CD14-positive monocyte (primary cell): ENCODE data around the gene EPC1. TPM values are rescaled to one million over a fixed set of nuclear protein-coding genes. Genes with fewer than 3 reads are reported as not detected.
A peak's percentile ranks its signal among the peaks of the same experiment; 100 is the strongest.

ENCODE experiments used
- DNase-seq, 3 donors: peaks; one replicate each; pipeline ENCODE4 v3.0.0-alpha.2; 2011 to 2022
- H2AFZ ChIP-seq: 2 replicates; pipeline ENCODE4 v1.6.0; 2012; ENCODE audit warnings: mild to moderate bottlenecking, low read depth, low read length, inconsistent platforms; ENCODE audit not compliant: insufficient read depth, poor library complexity, severe bottlenecking
- H3K27ac ChIP-seq, 2 donors: 1 replicate in 1 of 2; 2 replicates in 1 of 2; pipeline ENCODE4 v1.5.1; 2012 to 2013; ENCODE audit warnings: low read length in 2 of 2, control low read depth in 1 of 2, inconsistent platforms in 1 of 2, low read depth in 1 of 2, mild to moderate bottlenecking in 1 of 2
- H3K27me3 ChIP-seq, 2 donors: one replicate each; pipeline versions ENCODE4 v1.6.0 to v1.6.1; 2011 to 2013; ENCODE audit warnings: low read length in 2 of 2; ENCODE audit not compliant: control insufficient read depth in 2 of 2, insufficient read depth in 2 of 2
- H3K36me3 ChIP-seq, 2 donors: replicated peaks in 1 of 2; 1 replicate in 1 of 2; 2 replicates in 1 of 2; pipeline versions ENCODE4 v1.5.1 to v1.6.1; 2012 to 2013; ENCODE audit warnings: low read length in 2 of 2, control low read depth in 1 of 2, inconsistent platforms in 1 of 2, mild to moderate bottlenecking in 1 of 2; ENCODE audit not compliant: insufficient read depth in 2 of 2, control insufficient read depth in 1 of 2
- H3K4me1 ChIP-seq, 2 donors: 1 replicate in 1 of 2; 2 replicates in 1 of 2; pipeline versions ENCODE4 v1.5.1 to v1.6.1; 2012 to 2013; ENCODE audit warnings: low read length in 2 of 2, control low read depth in 1 of 2, inconsistent platforms in 1 of 2, mild to moderate bottlenecking in 1 of 2, moderate library complexity in 1 of 2; ENCODE audit not compliant: insufficient read depth in 2 of 2, control insufficient read depth in 1 of 2
- H3K4me2 ChIP-seq: replicated peaks from 2 replicates; pipeline ENCODE3; 2012; ENCODE audit warnings: low read length, moderate library complexity, mild to moderate bottlenecking; ENCODE audit not compliant: poor library complexity, severe bottlenecking; ENCODE audit errors: extremely low read depth
- H3K4me3 ChIP-seq, 3 experiments: fragments of 200-600 bp in 1 of 3; sonication (generic) in 1 of 3; replicated peaks in 1 of 3; 1 replicate in 2 of 3; 2 replicates in 1 of 3; pipeline ENCODE4 v1.5.1; 2011 to 2013; ENCODE audit warnings: low read length in 3 of 3, mild to moderate bottlenecking in 3 of 3, control low read depth in 2 of 3, low read depth in 2 of 3, inconsistent platforms in 1 of 3, moderate library complexity in 1 of 3
- H3K79me2 ChIP-seq: 2 replicates; pipeline ENCODE4 v1.6.0; 2012; ENCODE audit warnings: mild to moderate bottlenecking, control low read depth, inconsistent platforms, low read length, moderate library complexity; ENCODE audit not compliant: insufficient read depth
- H3K9ac ChIP-seq: 2 replicates; pipeline ENCODE4 v1.6.0; 2017; ENCODE audit warnings: low read length, mild to moderate bottlenecking; ENCODE audit not compliant: insufficient read depth, poor library complexity, severe bottlenecking
- H3K9me3 ChIP-seq, 2 donors: replicated peaks in 1 of 2; 1 replicate in 1 of 2; 2 replicates in 1 of 2; pipeline versions ENCODE4 v1.5.1 to v1.6.1; 2012 to 2013; ENCODE audit warnings: low read length in 2 of 2, control low read depth in 1 of 2; ENCODE audit not compliant: control insufficient read depth in 1 of 2, insufficient read depth in 1 of 2
- H4K20me1 ChIP-seq: 2 replicates; pipeline ENCODE4 v1.6.0; 2012; ENCODE audit warnings: mild to moderate bottlenecking, low read length, control low read depth, moderate library complexity; ENCODE audit not compliant: insufficient read depth
- H3K27ac Mint-ChIP-seq, 7 donors: one replicate each; pipeline ENCODE4 v1.8.0; 2020; ENCODE audit warnings: mild to moderate bottlenecking in 7 of 7, mixed read lengths in 7 of 7, moderate library complexity in 6 of 7, inconsistent platforms in 2 of 7
- H3K27me3 Mint-ChIP-seq, 3 donors: one replicate each; pipeline ENCODE4 v1.8.0; 2021 to 2022; ENCODE audit warnings: low read depth in 3 of 3, mild to moderate bottlenecking in 3 of 3, mixed read lengths in 3 of 3, moderate library complexity in 3 of 3, inconsistent platforms in 1 of 3
- H3K36me3 Mint-ChIP-seq, 2 donors: one replicate each; pipeline ENCODE4 v1.8.0; 2020; ENCODE audit warnings: mixed read lengths in 2 of 2, inconsistent platforms in 1 of 2, mild to moderate bottlenecking in 1 of 2
- H3K4me1 Mint-ChIP-seq: one replicate; pipeline ENCODE4 v1.8.0; 2020; ENCODE audit warnings: mild to moderate bottlenecking, mixed read lengths
- H3K4me3 Mint-ChIP-seq, 2 donors: one replicate each; pipeline ENCODE4 v1.8.0; 2020; ENCODE audit warnings: mild to moderate bottlenecking in 2 of 2, mixed read lengths in 2 of 2, moderate library complexity in 1 of 2
- H3K9me3 Mint-ChIP-seq, 7 donors: one replicate each; pipeline ENCODE4 v1.8.0; 2020 to 2022; ENCODE audit warnings: mixed read lengths in 7 of 7, mild to moderate bottlenecking in 6 of 7, moderate library complexity in 6 of 7, inconsistent platforms in 2 of 7
- WGBS: methylation state at CpG from one replicate; pipeline ENCODE4 v1.1.5; 2013; ENCODE audit warnings: missing lambda C conversion rate; ENCODE audit not compliant: insufficient coverage; 5-methylcytosine and 5-hydroxymethylcytosine counted together
- intact Hi-C, 2 donors: fragments of 100-400 bp; cut with micrococcal nuclease; formaldehyde crosslinking; loops; one replicate each; pipeline versions ENCODE4 v1.15.0 to v1.15.1; 2023
- polyA plus RNA-seq, 3 donors: library from polyadenylated mRNA; depleted of rRNA in 1 of 3; unstranded in 2 of 3; stranded (reverse) in 1 of 3; fragments of 300-500 nt in 2 of 3; fragments of >200 nt in 1 of 3; fragmentation: Illumina TruSeq in 2 of 3; gene quantifications; 1 replicate in 2 of 3; 2 replicates in 1 of 3; pipeline ENCODE4 v1.2.3, GENCODE V29; 2012 to 2021
- TF ChIP-seq, protein P1 (sequence below): fragments of 200-600 bp; IDR thresholded peaks from one replicate; pipeline ENCODE4 v1.8.0; 2022; ENCODE audit warnings: antibody characterized with exemption, mild to moderate bottlenecking

Gene EPC1
- polyA plus RNA-seq, 3 donors = 28.3 to 60.8 (median 31.0) TPM

DNA sequence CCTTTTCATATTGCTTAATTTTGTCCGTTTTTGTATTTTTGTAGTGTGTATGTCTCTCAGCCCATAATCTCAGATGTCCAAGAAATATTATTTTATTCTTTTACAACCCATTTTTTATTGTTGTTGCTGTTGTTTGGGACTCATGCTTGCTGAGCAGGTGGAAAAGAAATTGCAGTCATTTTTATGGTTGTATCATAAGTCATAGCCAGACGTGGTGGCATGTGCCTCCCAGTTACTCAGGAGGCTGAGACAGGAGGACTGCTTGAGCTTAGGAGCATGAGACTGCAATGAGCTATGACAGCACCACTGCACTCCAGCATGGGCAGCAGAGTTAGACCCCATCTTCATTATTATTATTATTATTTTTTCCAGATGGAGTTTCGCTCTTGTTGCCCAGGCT lies 117.8 kb downstream of the EPC1 start:
- no peak overlapping the region for H2AFZ ChIP-seq
- H4K20me1 ChIP-seq = no peaks in the 10 kb centered on the region
- no peaks in the 10 kb centered on the region for H3K79me2 ChIP-seq
- no peak overlapping the region for H3K4me2 ChIP-seq
- peaks cover 4% of the 10 kb centered on the region for H3K4me1 Mint-ChIP-seq
- H3K36me3 ChIP-seq = no peaks in the 10 kb centered on the region
- no peak overlapping the region for H3K4me3 Mint-ChIP-seq
- no peak overlapping the region for H3K9ac ChIP-seq
- DNase-seq = no peak
- intact Hi-C loops = no loop called here
- peaks cover 2 to 12% (median 7%) of the 10 kb centered on the region in 7 donors for H3K9me3 Mint-ChIP-seq
- no peak overlapping the region for H3K27ac ChIP-seq
- H3K4me1 ChIP-seq = no peaks in the 10 kb centered on the region
- H3K27me3 Mint-ChIP-seq = peaks cover 0 to 3% (median 1%) of the 10 kb centered on the region in 3 donors
- H3K36me3 Mint-ChIP-seq = no peaks in the 10 kb centered on the region
- no peak overlapping the region for H3K4me3 ChIP-seq
- no peaks in the 10 kb centered on the region for H3K9me3 ChIP-seq
- WGBS = 100% methylated on average over 1 of the region's 3 CpGs
- TF ChIP-seq, protein P1, sequence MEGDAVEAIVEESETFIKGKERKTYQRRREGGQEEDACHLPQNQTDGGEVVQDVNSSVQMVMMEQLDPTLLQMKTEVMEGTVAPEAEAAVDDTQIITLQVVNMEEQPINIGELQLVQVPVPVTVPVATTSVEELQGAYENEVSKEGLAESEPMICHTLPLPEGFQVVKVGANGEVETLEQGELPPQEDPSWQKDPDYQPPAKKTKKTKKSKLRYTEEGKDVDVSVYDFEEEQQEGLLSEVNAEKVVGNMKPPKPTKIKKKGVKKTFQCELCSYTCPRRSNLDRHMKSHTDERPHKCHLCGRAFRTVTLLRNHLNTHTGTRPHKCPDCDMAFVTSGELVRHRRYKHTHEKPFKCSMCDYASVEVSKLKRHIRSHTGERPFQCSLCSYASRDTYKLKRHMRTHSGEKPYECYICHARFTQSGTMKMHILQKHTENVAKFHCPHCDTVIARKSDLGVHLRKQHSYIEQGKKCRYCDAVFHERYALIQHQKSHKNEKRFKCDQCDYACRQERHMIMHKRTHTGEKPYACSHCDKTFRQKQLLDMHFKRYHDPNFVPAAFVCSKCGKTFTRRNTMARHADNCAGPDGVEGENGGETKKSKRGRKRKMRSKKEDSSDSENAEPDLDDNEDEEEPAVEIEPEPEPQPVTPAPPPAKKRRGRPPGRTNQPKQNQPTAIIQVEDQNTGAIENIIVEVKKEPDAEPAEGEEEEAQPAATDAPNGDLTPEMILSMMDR = no peak
- no peaks in the 10 kb centered on the region for H3K27me3 ChIP-seq
- H3K27ac Mint-ChIP-seq = no peak overlapping the region

DNA sequence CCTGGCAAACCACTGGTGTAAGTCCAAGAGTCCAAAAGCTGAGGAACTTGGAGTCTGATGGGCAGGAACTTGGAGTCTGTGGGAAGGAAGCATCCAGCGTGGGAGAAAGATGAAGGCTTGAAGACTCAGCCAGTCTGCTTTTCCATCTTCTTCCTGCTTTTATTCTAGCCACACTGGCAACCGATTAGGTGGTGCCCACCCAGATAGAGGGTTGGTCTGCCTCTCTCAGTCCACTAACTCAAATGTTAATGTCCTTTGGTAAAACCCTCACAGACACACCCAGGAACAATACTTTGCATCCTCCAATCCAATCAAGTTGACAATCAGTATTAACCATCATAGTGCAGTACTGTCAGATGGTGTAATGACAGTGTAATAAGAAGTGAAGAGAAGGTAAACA lies 119.2 kb downstream of the EPC1 start:
- Histone ChIP-seq H3K79me2 (no peaks in the 10 kb centered on the region), H3K36me3 (no peaks in the 10 kb centered on the region), H3K27ac (no peak overlapping the region), H3K9me3 (peaks cover 0 to 2% of the 10 kb centered on the region in 2 donors), H4K20me1 (no peaks in the 10 kb centered on the region), H3K9ac (no peak overlapping the region), H3K27me3 (no peaks in the 10 kb centered on the region), H2AFZ (no peak overlapping the region), H3K4me3 (no peak overlapping the region), H3K4me1 (no peaks in the 10 kb centered on the region), H3K4me2 (no peak overlapping the region)
- WGBS = 80% methylated on average over 2 of the region's 2 CpGs
- Mint-ChIP-seq H3K4me1 (peaks cover 4% of the 10 kb centered on the region), H3K36me3 (no peaks in the 10 kb centered on the region), H3K27me3 (peaks cover 0 to 6% (median 1%) of the 10 kb centered on the region in 3 donors), H3K9me3 (peaks cover 2 to 13% (median 10%) of the 10 kb centered on the region in 7 donors), H3K27ac (peak overlapping the region in 2 of 7 donors; percentile 3 to 72), H3K4me3 (no peak overlapping the region)
- intact Hi-C loops = no loop called here
- no peak for DNase-seq
- TF ChIP-seq, protein P1 = no peak
